ENCODE measurements around the gene NDUFS1.
A peak's percentile ranks its signal among the peaks of the same experiment; 100 is the strongest.
"Not testable (repeated sequence)": the region's sequence is repeated elsewhere in the genome, so short reads cannot be mapped to it uniquely, and the experiment has no call there.

Gene NDUFS1

DNA sequence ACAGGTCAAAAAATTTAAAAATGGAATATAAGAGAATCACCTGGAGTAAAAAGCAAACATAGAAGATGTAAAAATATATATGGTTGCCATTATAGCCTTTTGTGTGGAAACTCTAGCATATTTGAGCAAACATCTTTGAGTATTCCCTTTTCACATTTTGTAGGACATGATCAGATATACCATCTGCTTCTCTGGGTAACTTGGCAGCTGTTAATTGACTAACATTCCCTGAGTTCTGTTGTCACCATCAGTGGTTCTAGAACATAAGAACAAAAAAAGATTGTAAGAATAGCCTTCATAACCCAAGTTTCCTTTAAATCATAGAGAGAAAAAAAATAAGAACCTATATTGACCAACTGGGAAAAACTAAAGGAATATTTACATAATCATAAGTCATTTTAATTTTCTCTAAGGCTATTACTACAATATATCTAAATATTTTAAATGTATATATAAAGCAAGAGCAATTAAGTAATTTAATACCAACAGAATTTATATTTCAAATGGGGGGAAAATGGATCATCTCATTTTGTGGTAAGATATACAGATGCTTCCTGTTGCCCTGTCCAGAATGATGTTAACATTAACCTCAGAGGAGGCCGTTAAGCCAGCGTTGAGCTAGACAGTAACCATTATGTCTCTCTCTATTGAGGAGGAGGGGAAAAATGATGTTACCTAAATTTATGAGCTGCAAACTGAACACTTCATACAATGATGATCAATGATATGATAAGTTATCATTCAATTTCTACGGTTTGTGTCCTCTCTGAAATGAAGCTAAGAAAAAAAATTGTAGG lies 63.5 kb downstream of the NDUFS1 start:
- DNase-seq: no peak

- DNase-seq: no peak
These were observed 66.9 kb downstream of the NDUFS1 start for GRCh38 chr2:206092297-206092696.

GRCh38 chr2:206088248-206088647 lies 71.0 kb downstream of the NDUFS1 start:
- DNase-seq: no peak

GRCh38 chr2:206086716-206087350 lies 72.4 kb downstream of the NDUFS1 start:
- DNase-seq: peak; percentile 9

- peak; percentile 79 for DNase-seq
These were observed 73.3 kb downstream of the NDUFS1 start, which contains the start of gene INO80D for GRCh38 chr2:206085742-206086445. Gene INO80D (minus strand): TSS chr2:206086174. CDS start chr2:206063016, 23,158 bp downstream.

DNA sequence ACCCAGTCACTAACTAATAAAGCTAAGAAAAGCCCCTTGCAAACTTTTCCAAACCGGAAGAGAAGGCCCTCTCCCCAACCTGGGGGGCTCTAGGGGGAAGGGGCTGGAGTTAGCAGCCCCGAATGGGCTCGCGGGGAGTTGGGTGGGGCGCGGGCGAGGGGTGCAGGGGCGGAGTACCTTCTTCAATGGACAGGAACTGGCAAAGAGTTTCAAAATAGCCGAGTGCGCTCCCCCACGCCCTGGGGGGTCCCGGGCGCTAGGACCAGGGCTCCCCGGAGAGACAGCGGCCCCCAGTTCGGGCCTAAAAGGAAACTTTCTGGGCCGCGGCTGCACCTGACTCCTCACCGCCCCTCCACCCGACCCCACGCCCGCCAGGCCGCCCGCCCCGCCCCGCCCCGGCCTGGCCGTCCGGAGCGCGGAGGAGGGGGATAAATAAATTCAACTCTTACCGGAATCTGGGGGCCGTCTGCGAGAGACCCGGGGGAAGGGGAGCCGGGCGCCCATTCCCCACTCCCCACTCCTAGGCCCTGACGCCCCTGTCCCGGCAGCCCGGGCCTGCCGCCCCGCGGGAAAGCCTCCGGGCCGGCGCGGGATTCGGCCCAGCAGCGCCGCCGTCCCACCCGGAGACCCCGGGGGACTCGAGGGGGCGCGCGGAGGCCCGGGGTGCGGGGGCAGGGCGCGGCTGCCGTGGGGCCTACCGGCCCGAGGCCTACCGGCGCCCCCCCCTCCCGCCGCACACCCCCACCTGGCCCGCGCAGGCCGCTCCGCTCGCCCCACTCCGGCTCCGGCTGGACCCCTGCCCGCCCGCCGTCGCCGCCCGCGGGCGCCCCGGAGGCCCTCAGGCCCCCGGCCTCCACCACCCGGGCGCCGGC lies 74.1 kb downstream of the NDUFS1 start:
- DNase-seq: peak; percentile 17

GRCh38 chr2:206084439-206084869 lies 74.8 kb downstream of the NDUFS1 start:
- DNase-seq: peak; percentile 36

DNA sequence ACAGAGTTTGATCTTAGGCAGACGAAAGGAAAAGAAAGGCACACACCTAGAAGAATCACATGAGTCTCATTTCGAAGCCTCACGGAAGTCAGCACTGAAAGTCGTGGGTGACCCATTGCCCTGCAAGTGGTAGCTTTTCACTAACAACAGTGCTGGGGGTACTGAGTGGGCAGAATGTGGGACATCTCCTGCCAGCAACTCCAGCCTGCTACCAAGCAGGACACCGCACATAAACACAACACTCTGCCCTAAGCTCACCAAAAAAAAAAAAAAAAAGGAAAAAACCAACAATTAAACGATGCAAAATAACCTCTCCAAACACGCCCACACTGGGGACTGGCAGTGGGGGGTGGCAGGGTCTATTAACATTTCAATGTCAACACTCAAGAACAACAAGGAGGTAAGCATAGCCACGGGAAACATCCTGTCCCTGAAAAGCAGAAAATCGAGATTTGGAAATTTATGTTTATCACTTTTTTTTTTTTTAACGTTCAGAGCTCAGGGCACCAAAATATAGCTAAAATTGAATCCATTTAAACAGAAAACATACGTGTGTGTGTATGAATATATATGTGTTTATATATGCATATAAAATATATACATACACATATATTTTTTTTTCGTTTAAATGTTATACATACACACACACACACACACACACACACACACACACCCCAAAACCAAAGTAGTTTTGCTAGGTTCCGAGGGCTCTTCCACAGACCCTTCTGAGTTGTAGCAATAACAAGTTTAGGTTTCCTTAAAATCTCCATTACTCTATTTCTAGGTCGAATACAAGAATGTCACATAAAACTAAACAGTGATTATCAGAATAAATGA lies 75.4 kb downstream of the NDUFS1 start:
- DNase-seq: peak; percentile 15

- DNase-seq: no peak
These were observed 76.9 kb downstream of the NDUFS1 start for GRCh38 chr2:206082298-206082843.

GRCh38 chr2:206080927-206081326 lies 78.3 kb downstream of the NDUFS1 start:
- no peak for DNase-seq

DNA sequence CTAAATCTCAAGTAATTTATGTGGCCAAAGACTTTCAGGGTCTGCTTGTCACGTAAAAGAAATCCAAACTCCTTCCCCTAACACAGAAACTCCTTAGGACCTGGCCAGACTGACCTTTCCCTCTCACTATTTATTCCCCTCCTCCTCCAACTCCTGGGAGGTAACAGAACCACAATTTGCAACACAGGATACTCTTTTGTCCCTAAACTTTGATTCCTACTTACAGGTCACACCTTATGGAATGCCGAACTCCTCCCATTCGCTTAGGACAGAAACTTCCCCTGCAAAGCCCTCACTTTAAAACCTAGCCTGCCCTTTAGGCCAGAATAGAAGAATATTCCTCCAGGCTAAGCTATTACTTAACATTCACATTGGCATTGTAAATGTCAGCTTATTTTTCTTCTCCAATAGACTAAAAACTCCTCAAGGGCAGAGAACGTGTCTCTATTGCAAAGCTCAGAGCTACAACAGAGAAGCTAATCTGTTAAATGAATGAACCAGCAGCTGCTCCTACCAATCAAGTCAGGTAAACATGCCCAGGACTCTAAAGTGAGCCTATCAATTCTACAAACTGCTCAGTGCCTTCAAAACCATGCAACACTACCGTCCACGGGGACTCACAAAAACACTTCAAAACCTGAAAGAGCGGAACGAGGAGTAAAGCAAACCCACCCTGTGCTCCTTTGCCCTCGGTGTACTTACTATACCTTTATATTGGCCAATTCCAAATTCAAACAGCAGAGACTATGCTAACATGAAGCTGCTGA lies 79.4 kb downstream of the NDUFS1 start:
- DNase-seq: no peak

DNA sequence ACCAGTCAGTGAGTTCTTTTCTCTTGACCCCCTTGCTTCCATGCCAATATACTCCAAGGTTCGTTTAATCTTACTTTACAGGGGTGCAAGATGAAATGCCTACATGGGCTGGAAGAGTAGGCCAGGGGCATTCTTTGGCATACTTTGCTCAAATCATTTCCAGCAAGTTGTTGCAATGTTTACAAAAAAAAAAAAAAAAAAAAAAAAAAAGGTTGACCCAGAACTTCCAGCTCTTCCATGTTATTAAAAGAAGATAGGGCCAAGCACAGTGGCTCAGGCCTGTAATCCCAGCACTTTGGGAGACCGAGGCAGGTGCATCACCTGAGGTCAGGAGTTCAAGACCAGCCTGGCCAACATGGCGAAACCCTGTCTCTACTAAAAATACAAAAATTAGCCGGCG lies 81.4 kb downstream of the NDUFS1 start:
- DNase-seq: not testable (repeated sequence)

DNA sequence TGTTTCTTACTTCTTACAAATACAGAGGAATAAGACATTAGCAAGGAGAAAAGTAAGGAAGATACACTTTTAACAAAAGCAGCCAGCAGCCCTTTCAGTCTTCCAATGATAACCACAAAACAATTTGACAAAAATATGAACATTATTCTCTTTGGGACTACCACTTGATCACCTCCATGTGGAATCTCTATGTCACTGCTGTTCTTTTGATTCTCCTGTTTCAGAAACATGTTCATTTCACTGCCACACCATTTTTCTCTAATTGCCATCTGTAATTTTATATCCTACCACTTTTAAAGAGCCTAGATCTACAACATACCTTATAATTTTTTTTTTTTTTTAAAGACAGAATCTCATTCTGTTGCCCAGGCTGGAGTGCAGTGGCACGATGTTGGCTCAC lies 84.1 kb downstream of the NDUFS1 start:
- no peak for DNase-seq

GRCh38 chr2:206071807-206072206 lies 87.4 kb downstream of the NDUFS1 start:
- DNase-seq: no peak

GRCh38 chr2:206069417-206069816 lies 89.8 kb downstream of the NDUFS1 start:
- no peak for DNase-seq

DNA sequence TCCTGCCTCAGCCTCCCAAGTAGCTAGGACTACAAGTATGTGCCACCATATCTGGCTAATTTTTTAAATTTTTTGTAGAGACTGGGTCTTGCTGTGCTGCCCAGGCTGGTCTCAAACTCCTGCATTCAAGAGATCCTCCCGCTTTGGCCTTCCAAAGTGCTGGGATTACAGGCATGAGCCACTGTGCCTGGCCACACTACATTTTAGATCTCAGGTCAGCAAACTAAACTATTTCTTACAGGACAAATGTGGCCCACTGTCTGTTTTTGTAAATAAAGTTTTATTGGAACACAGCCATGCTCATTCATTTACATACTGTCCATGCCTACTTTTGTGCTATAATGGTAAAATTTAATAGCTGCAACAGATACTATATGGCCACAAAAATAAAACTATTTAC lies 91.0 kb downstream of the NDUFS1 start:
- DNase-seq: no peak
